Peyer's patch (tissue), 4 donors: Measurements from ENCODE around the gene UBE2H. TPM values are rescaled to one million over a fixed set of nuclear protein-coding genes. Genes with fewer than 3 reads are reported as not detected.

ENCODE experiments used
- DNase-seq, 3 donors: peaks; one replicate each; pipeline ENCODE4 v3.0.0-alpha.2; 2017 to 2019
- H3K27ac ChIP-seq, 4 donors: fragments of 200-600 bp; sonication (generic); one replicate each; pipeline ENCODE4 v1.5.1; 2016 to 2019
- H3K27me3 ChIP-seq, 2 donors: fragments of 200-600 bp; sonication (generic); one replicate each; pipeline ENCODE4 v1.5.1; 2019
- H3K36me3 ChIP-seq, 3 donors: fragments of 200-600 bp; sonication (generic); one replicate each; pipeline ENCODE4 v1.5.1; 2016 to 2019
- H3K4me1 ChIP-seq, 4 donors: fragments of 200-600 bp; sonication (generic); one replicate each; pipeline ENCODE4 v1.5.1; 2016 to 2019
- H3K4me3 ChIP-seq, 4 donors: fragments of 200-600 bp; sonication (generic); 1 replicate in 3 of 4; 2 replicates in 1 of 4; pipeline ENCODE4 v1.5.1; 2016 to 2019; ENCODE audit warnings: mild to moderate bottlenecking in 1 of 4
- H3K9me3 ChIP-seq, 4 donors: fragments of 200-600 bp; sonication (generic); one replicate each; pipeline ENCODE4 v1.5.1; 2016 to 2019; ENCODE audit warnings: mild to moderate bottlenecking in 1 of 4
- CTCF ChIP-seq, 6 experiments: fragments of 450-650 bp in 4 of 6; fragments of 200-600 bp in 2 of 6; sonication (generic) in 1 of 6; IDR thresholded peaks; one replicate each; pipeline ENCODE4 v1.5.1; 2017 to 2019; ENCODE audit warnings: antibody characterized with exemption in 6 of 6, mild to moderate bottlenecking in 3 of 6, moderate library complexity in 1 of 6
- POLR2A ChIP-seq, 2 donors: fragments of 450-650 bp; IDR thresholded peaks; one replicate each; pipeline ENCODE4 v1.5.1; 2017; ENCODE audit warnings: antibody characterized with exemption in 2 of 2, mild to moderate bottlenecking in 2 of 2, moderate library complexity in 2 of 2
- total RNA-seq, 4 donors: library from RNA; depleted of rRNA; stranded (reverse); fragments of >200 nt; gene quantifications; one replicate each; pipeline ENCODE4 v1.1.0, GENCODE V29; 2016

The UBE2H gene
- total RNA-seq, 4 donors from 2014 or later: 33.5 to 59.4 (median 51.4) TPM

- H3K4me1 ChIP-seq: peaks cover 0 to 16% (median 5%) of the 10 kb centered on the region in 4 donors
- H3K4me3 ChIP-seq: no peak overlapping the region
- no peak for TF ChIP-seq POLR2A (IDR thresholded peaks at IDR 0.05)
- TF ChIP-seq CTCF (IDR thresholded peaks at IDR 0.05): no peak
- H3K27me3 ChIP-seq: no peaks in the 10 kb centered on the region
- H3K27ac ChIP-seq: no peak overlapping the region
- H3K36me3 ChIP-seq: no peaks in the 10 kb centered on the region
- peak in 1 of 3 donors; percentile 7 for DNase-seq
- peaks cover 0 to 5% (median 0%) of the 10 kb centered on the region in 4 donors for H3K9me3 ChIP-seq
These were observed 131.3 kb downstream of the UBE2H start for GRCh38 chr7:129821476-129821875.

DNA sequence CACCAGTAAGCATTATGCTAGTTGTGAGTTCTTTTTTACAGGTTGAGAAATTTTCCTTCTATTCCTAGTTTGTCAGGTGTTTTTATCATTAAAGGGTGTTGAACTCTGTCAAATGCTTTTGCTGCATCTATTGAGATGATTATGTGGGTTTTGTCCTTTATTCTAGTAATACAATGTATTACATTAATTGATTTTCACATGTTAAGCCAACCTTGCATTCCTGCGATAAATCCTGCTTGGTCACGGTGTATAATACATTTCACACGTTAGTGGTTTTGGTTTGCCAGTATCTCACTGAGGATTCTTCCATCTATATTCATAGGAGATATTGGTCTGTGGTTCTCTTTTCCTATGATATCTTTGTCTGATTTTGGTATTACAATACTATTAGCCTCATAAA lies 136.0 kb downstream of the UBE2H start:
- H3K4me1 ChIP-seq: no peaks in the 10 kb centered on the region
- no peaks in the 10 kb centered on the region for H3K27me3 ChIP-seq
- H3K27ac ChIP-seq: no peak overlapping the region
- TF ChIP-seq CTCF (IDR thresholded peaks at IDR 0.05) (no peak), POLR2A (IDR thresholded peaks at IDR 0.05) (no peak)
- DNase-seq: no peak
- H3K4me3 ChIP-seq: no peak overlapping the region
- no peaks in the 10 kb centered on the region for H3K36me3 ChIP-seq
- peaks cover 0 to 5% (median 0%) of the 10 kb centered on the region in 4 donors for H3K9me3 ChIP-seq

- Histone ChIP-seq H3K27me3 (no peaks in the 10 kb centered on the region), H3K36me3 (no peaks in the 10 kb centered on the region)
These were observed 144.9 kb downstream of the UBE2H start for GRCh38 chr7:129807863-129808262.

DNA sequence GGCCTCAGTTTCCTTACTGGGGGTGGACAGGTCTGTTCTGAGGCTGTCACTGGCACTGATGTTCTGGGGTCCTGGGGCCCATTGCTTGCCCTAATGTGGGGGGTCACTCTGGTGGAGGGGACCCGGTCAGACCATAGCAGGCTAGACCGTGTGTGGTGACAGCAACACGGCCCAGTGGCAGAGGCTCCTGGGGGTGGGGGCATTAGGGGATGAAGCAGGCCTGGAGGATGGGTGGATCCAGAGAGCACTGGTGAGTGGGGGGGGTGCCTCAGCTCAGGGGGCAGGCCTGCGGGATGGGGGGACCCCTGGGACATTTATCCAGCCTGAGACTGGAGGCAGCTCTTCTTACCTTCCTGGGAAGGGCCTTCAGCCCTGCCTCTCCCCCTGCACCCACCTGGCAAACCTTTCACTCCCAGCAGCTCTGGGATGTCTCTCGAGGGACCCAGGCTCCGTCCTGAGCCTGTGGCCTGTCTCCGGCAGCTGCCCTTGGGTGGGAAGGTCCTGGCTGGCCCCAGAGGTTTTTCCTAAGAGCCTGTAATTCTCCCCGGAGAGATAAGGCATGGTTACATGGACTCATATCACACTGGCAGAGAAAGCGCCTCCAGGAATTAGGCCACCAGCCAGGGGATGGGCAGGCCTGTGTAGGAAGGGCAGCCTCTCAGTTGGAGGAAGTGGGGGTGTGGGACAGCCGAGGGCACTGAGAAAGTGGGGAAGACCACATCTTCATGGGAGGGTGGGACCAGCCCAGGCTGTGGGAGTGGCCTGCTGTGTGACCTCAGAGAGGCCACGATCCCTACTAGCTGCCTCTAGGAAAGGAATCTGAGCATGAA lies 147.7 kb downstream of the UBE2H start:
- Histone ChIP-seq H3K4me1 (no peaks in the 10 kb centered on the region), H3K9me3 (no peaks in the 10 kb centered on the region), H3K4me3 (no peak overlapping the region), H3K27ac (no peak overlapping the region), H3K27me3 (no peaks in the 10 kb centered on the region), H3K36me3 (no peaks in the 10 kb centered on the region)
- TF ChIP-seq POLR2A (IDR thresholded peaks at IDR 0.05) (no peak), CTCF (IDR thresholded peaks at IDR 0.05) (no peak)
- DNase-seq: no peak

More at GRCh38 chr7:129807863-129808262, 144.9 kb downstream of the UBE2H start:
- H3K9me3 ChIP-seq: no peaks in the 10 kb centered on the region
- DNase-seq: no peak
- H3K4me3 ChIP-seq: no peak overlapping the region
- no peak for TF ChIP-seq CTCF (IDR thresholded peaks at IDR 0.05)
- no peak for TF ChIP-seq POLR2A (IDR thresholded peaks at IDR 0.05)
- H3K4me1 ChIP-seq: no peaks in the 10 kb centered on the region
- no peak overlapping the region for H3K27ac ChIP-seq

- no peaks in the 10 kb centered on the region for H3K9me3 ChIP-seq
- no peak overlapping the region for H3K4me3 ChIP-seq
- H3K36me3 ChIP-seq: no peaks in the 10 kb centered on the region
- no peak overlapping the region for H3K27ac ChIP-seq
- DNase-seq: no peak
- no peaks in the 10 kb centered on the region for H3K27me3 ChIP-seq
- TF ChIP-seq POLR2A (IDR thresholded peaks at IDR 0.05) (no peak), CTCF (IDR thresholded peaks at IDR 0.05) (no peak)
- H3K4me1 ChIP-seq: no peaks in the 10 kb centered on the region
These were observed 148.5 kb downstream of the UBE2H start for GRCh38 chr7:129804111-129804889.
